ENCODE data around the gene MUC15. TPM values are rescaled to one million over a fixed set of nuclear protein-coding genes. Genes with fewer than 3 reads are reported as not detected.

Gene MUC15
- polyA plus RNA-seq, 1 of the 3 experiments (the other 2 are of a cell fraction): not detected

DNA sequence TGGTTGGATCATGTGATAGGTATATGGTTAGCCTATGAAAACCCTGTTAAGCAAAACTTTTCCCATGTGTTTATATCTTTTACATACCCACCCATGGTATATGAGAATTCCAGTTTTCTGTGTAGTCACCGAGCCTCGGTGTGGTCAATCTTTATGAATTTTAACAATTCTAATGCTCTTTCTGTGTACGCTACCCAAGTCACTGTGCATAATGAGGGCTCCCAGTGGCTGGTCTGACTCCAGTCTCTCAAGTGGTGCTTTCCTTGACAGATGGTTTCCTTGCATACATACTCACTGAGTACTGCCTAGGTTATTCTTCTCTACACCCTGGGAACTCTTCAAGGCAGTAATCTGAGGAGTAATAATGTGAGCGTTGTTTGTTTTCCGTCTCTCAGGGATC is 17.6 kb downstream of the MUC15 start:
- no peak for DNase-seq

More for the DNA sequence above, 17.6 kb downstream of the MUC15 start:
- H3K27ac ChIP-seq (ENCODE audit: low read depth in 2 of 2, low read length in 1 of 2): no peak overlapping the region
- no peaks in the 10 kb centered on the region for H3K27me3 ChIP-seq (ENCODE audit: insufficient read depth)
- H3K9me3 ChIP-seq: no peaks in the 10 kb centered on the region
- CTCF ChIA-PET: no interaction called here
- no peaks in the 10 kb centered on the region for H3F3A ChIP-seq (replicated peaks; ENCODE audit: insufficient read depth)
- no peak overlapping the region for H3K4me2 ChIP-seq
- TF ChIP-seq NRF1 (IDR thresholded peaks at IDR 0.05; ENCODE audit: low read depth, low read length) (no peak), FOXM1 (IDR thresholded peaks at IDR 0.05; ENCODE audit: low read depth) (no peak), GABPA (IDR thresholded peaks at IDR 0.05; ENCODE audit: low read depth) (no peak), MXI1 (IDR thresholded peaks at IDR 0.05; ENCODE audit: low read depth, low read length) (no peak), SMC3 (IDR thresholded peaks at IDR 0.05; ENCODE audit: low read depth, low read length) (no peak), RAD21 (IDR thresholded peaks at IDR 0.05; ENCODE audit: low read length) (no peak), SIN3A (IDR thresholded peaks at IDR 0.05; ENCODE audit: borderline replicate concordance, low read depth, low read length) (no peak), TEAD4 (IDR thresholded peaks at IDR 0.05; ENCODE audit: borderline replicate concordance, insufficient read depth) (no peak), TCF12 (IDR thresholded peaks at IDR 0.05) (no peak), JUND (IDR thresholded peaks at IDR 0.05) (no peak), FOSL2 (IDR thresholded peaks at IDR 0.05; ENCODE audit: borderline replicate concordance, low read depth) (no peak), RXRA (IDR thresholded peaks at IDR 0.05; ENCODE audit: borderline replicate concordance, low read depth) (no peak), RCOR1 (IDR thresholded peaks at IDR 0.05; ENCODE audit: low read length) (no peak), CHD2 (IDR thresholded peaks at IDR 0.05; ENCODE audit: low read length, partially characterized antibody) (no peak), EZH2phosphoT487 (IDR thresholded peaks at IDR 0.05; ENCODE audit: borderline replicate concordance, low read depth) (no peak)
- TF ChIP-seq, protein P1, sequence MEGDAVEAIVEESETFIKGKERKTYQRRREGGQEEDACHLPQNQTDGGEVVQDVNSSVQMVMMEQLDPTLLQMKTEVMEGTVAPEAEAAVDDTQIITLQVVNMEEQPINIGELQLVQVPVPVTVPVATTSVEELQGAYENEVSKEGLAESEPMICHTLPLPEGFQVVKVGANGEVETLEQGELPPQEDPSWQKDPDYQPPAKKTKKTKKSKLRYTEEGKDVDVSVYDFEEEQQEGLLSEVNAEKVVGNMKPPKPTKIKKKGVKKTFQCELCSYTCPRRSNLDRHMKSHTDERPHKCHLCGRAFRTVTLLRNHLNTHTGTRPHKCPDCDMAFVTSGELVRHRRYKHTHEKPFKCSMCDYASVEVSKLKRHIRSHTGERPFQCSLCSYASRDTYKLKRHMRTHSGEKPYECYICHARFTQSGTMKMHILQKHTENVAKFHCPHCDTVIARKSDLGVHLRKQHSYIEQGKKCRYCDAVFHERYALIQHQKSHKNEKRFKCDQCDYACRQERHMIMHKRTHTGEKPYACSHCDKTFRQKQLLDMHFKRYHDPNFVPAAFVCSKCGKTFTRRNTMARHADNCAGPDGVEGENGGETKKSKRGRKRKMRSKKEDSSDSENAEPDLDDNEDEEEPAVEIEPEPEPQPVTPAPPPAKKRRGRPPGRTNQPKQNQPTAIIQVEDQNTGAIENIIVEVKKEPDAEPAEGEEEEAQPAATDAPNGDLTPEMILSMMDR (IDR thresholded peaks at IDR 0.05): no peak
- TF ChIP-seq, protein P2, sequence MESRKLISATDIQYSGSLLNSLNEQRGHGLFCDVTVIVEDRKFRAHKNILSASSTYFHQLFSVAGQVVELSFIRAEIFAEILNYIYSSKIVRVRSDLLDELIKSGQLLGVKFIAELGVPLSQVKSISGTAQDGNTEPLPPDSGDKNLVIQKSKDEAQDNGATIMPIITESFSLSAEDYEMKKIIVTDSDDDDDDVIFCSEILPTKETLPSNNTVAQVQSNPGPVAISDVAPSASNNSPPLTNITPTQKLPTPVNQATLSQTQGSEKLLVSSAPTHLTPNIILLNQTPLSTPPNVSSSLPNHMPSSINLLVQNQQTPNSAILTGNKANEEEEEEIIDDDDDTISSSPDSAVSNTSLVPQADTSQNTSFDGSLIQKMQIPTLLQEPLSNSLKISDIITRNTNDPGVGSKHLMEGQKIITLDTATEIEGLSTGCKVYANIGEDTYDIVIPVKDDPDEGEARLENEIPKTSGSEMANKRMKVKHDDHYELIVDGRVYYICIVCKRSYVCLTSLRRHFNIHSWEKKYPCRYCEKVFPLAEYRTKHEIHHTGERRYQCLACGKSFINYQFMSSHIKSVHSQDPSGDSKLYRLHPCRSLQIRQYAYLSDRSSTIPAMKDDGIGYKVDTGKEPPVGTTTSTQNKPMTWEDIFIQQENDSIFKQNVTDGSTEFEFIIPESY (IDR thresholded peaks at IDR 0.05; ENCODE audit: borderline replicate concordance, low read depth): no peak
- TF ChIP-seq, protein P3, sequence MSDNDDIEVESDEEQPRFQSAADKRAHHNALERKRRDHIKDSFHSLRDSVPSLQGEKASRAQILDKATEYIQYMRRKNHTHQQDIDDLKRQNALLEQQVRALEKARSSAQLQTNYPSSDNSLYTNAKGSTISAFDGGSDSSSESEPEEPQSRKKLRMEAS (IDR thresholded peaks at IDR 0.05; ENCODE audit: low read depth): no peak
- TF ChIP-seq, protein P4, sequence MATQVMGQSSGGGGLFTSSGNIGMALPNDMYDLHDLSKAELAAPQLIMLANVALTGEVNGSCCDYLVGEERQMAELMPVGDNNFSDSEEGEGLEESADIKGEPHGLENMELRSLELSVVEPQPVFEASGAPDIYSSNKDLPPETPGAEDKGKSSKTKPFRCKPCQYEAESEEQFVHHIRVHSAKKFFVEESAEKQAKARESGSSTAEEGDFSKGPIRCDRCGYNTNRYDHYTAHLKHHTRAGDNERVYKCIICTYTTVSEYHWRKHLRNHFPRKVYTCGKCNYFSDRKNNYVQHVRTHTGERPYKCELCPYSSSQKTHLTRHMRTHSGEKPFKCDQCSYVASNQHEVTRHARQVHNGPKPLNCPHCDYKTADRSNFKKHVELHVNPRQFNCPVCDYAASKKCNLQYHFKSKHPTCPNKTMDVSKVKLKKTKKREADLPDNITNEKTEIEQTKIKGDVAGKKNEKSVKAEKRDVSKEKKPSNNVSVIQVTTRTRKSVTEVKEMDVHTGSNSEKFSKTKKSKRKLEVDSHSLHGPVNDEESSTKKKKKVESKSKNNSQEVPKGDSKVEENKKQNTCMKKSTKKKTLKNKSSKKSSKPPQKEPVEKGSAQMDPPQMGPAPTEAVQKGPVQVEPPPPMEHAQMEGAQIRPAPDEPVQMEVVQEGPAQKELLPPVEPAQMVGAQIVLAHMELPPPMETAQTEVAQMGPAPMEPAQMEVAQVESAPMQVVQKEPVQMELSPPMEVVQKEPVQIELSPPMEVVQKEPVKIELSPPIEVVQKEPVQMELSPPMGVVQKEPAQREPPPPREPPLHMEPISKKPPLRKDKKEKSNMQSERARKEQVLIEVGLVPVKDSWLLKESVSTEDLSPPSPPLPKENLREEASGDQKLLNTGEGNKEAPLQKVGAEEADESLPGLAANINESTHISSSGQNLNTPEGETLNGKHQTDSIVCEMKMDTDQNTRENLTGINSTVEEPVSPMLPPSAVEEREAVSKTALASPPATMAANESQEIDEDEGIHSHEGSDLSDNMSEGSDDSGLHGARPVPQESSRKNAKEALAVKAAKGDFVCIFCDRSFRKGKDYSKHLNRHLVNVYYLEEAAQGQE (IDR thresholded peaks at IDR 0.05; ENCODE audit: low read depth, low read length): no peak
- TF ChIP-seq, protein P5, sequence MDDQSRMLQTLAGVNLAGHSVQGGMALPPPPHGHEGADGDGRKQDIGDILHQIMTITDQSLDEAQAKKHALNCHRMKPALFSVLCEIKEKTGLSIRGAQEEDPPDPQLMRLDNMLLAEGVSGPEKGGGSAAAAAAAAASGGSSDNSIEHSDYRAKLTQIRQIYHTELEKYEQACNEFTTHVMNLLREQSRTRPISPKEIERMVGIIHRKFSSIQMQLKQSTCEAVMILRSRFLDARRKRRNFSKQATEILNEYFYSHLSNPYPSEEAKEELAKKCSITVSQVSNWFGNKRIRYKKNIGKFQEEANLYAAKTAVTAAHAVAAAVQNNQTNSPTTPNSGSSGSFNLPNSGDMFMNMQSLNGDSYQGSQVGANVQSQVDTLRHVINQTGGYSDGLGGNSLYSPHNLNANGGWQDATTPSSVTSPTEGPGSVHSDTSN (IDR thresholded peaks at IDR 0.05): no peak
- no peaks in the 10 kb centered on the region for H4K20me1 ChIP-seq (ENCODE audit: insufficient read depth)
- WGBS (ENCODE audit: low lambda C conversion rate): 66% methylated on average over 5 of the region's 5 CpGs
- no peaks in the 10 kb centered on the region; the same call in 1 of the 2 replicates for H3K79me2 ChIP-seq (ENCODE audit: insufficient read depth)
- H3K9me2 ChIP-seq: no peaks in the 10 kb centered on the region
- H3K4me3 ChIP-seq (ENCODE audit: low read depth in 2 of 2, low read length in 1 of 2): no peak overlapping the region
- H3K36me3 ChIP-seq (replicated peaks in 1 of 2; ENCODE audit: control insufficient read depth in 1 of 2, insufficient read depth in 2 of 2, low read length in 1 of 2): no peaks in the 10 kb centered on the region
- no peak overlapping the region for H3K9ac ChIP-seq
- H2AFZ ChIP-seq (ENCODE audit: low read depth): no peak overlapping the region
- POLR2A ChIA-PET: no interaction called here
- H3K4me1 ChIP-seq (ENCODE audit: control insufficient read depth in 1 of 2, insufficient read depth in 2 of 2, low read depth in 1 of 2, low read length in 1 of 2): peaks cover 2 to 13% of the 10 kb centered on the region in 2 experiments; a peak in 1 of 4 replicates

Measured in SK-N-SH (cell line).